H1 (cell line): Measurements from ENCODE around the gene TMEM244. TPM values are rescaled to one million over a fixed set of nuclear protein-coding genes. Genes with fewer than 3 reads are reported as not detected.

Experiments
- CHD2 ChIP-seq: IDR thresholded peaks from 2 replicates; pipeline ENCODE4 v1.6.1; 2012; ENCODE audit warnings: low read length, improper control_type of control experiment
- CHD7 ChIP-seq: fragments of 300-600 bp; sonication (generic); IDR thresholded peaks from 2 replicates; pipeline ENCODE4 v1.7.1; 2012; ENCODE audit warnings: low read length, moderate library complexity, mild to moderate bottlenecking, inconsistent platforms; ENCODE audit not compliant: insufficient replicate concordance
- EZH2 ChIP-seq: fragments of 200-600 bp; sonication (generic); IDR thresholded peaks from 2 replicates; pipeline ENCODE4 v1.7.1; 2012; ENCODE audit warnings: low read depth, mild to moderate bottlenecking, moderate library complexity, low read length, inconsistent platforms; ENCODE audit not compliant: severe bottlenecking
- POU5F1 ChIP-seq: IDR thresholded peaks from 2 replicates; pipeline ENCODE4 v1.6.1; 2011; ENCODE audit warnings: low read depth, mild to moderate bottlenecking, low read length, moderate library complexity
- SIN3A ChIP-seq, 2 experiments: IDR thresholded peaks in 1 of 2; conservative IDR thresholded peaks in 1 of 2; 2 replicates each; pipeline ENCODE4 v1.6.1; 2011 to 2012; ENCODE audit warnings: low read length in 2 of 2, improper control_type of control experiment in 1 of 2, low read depth in 1 of 2, mild to moderate bottlenecking in 1 of 2
- polyA plus RNA-seq, 7 experiments: library from polyadenylated mRNA; depleted of rRNA in 3 of 7; stranded (reverse) in 5 of 7; unstranded in 2 of 7; fragments of >200 nt in 5 of 7; fragments of 200-250 nt in 2 of 7; gene quantifications; 1 replicate in 5 of 7; 2 replicates in 1 of 7; 4 replicates in 1 of 7; pipeline versions ENCODE4 v1.2.1 to v1.2.3, GENCODE V29; 2011 to 2013; ENCODE audit warnings: missing spikeins in 2 of 7, mixed read lengths in 2 of 7
- total RNA-seq: library from RNA; stranded (reverse); fragmentation: NEBNext Ultra II Directional; extraction: Animal tissue kit (Norgen Biotek cat#: 25700); gene quantifications from 2 replicates; pipeline ENCODE4 v1.2.1, GENCODE V29; 2021

TMEM244 gene
- total and polyA plus RNA-seq, 2 of the 8 experiments (the other 6 are each of a cell fraction or from before 2014, with no cell fraction given), result not detected

- TF ChIP-seq CHD7 (no peak), CHD2 (no peak), POU5F1 (no peak), SIN3A (conservative IDR thresholded peaks at IDR 0.05 in 1 of 2, IDR thresholded peaks at IDR 0.05 in 1 of 2; ENCODE audit: low read depth in 1 of 2, low read length in 2 of 2) (no peak), EZH2 (no peak)
These were observed 11.5 kb upstream of the TMEM244 start (continued) for GRCh38 chr6:129872586-129872985.
